OCI-LY3 (cell line): Measurements from ENCODE around the gene DPCD.

Experiments
- EZH2phosphoT487 ChIP-seq: fragments of 200-600 bp; shearing (Covaris generic); IDR thresholded peaks from 2 replicates; pipeline ENCODE4 v1.6.1; 2018; ENCODE audit warnings: antibody characterized with exemption, mixed run types, low read depth
- TF ChIP-seq, protein P1 (sequence below): fragments of 200-600, 300-600 bp; sonication (generic); IDR thresholded peaks from 2 replicates; pipeline ENCODE4 v1.5.1; 2014; ENCODE audit warnings: antibody characterized with exemption, low read length, low read depth

DNA sequence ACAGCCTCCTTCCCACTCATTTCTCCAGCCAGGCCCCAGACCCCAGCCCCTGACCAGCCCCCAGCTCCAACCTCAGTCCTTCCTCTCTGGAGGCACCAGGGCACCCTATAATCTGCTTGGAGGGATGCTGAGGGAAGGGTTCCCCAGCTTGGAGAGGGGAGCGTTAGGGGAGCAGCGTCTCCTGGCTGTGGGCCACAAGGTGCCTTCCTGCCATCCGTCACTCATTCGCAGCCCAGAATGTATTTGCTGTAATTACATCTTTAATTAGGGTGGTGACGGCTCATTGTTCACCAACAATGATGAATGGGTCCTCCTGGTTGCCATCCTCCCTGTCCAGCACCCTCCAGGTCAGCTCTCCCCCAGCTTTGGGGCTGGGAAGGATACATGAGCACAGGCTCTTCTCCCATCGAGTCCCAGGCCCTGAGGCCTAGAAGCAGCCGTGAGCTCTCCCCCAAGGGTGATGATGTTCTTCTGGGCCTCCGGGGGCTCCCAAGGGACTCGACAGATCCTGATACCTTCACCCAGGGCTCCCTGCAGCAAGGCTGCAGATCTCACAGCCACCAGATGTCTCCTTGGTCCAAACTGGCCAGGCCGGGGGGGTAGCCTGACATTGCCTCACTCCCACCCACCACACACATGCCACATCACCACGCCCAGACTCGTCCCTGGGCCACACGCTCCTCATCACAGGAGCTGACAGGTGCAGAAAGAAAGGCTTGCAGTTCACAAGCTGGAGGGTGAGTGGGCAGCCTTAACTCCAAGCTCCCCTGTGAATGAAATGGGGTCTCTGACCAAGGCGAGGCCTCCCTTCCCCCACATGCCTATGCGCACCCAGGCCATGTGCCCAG is 26.8 kb upstream of the DPCD start:
- TF ChIP-seq, protein P1, sequence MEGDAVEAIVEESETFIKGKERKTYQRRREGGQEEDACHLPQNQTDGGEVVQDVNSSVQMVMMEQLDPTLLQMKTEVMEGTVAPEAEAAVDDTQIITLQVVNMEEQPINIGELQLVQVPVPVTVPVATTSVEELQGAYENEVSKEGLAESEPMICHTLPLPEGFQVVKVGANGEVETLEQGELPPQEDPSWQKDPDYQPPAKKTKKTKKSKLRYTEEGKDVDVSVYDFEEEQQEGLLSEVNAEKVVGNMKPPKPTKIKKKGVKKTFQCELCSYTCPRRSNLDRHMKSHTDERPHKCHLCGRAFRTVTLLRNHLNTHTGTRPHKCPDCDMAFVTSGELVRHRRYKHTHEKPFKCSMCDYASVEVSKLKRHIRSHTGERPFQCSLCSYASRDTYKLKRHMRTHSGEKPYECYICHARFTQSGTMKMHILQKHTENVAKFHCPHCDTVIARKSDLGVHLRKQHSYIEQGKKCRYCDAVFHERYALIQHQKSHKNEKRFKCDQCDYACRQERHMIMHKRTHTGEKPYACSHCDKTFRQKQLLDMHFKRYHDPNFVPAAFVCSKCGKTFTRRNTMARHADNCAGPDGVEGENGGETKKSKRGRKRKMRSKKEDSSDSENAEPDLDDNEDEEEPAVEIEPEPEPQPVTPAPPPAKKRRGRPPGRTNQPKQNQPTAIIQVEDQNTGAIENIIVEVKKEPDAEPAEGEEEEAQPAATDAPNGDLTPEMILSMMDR = no peak
- no peak for TF ChIP-seq EZH2phosphoT487
